Esophagus muscularis mucosa (tissue), 3 donors: ENCODE measurements around the gene MAML1.

Experiments
- POLR2A ChIP-seq: fragments of 450-650 bp; IDR thresholded peaks from one replicate; pipeline ENCODE4 v1.6.1; 2017; ENCODE audit warnings: antibody characterized with exemption, moderate library complexity, mild to moderate bottlenecking, low read depth
- POLR2AphosphoS5 ChIP-seq, 2 donors: sonication (generic); formaldehyde crosslinking; IDR thresholded peaks; one replicate each; pipeline ENCODE4 v1.6.1; 2017; ENCODE audit warnings: antibody characterized with exemption in 2 of 2
- TF ChIP-seq, protein P1 (sequence below), 3 experiments: fragments of 200-600 bp in 2 of 3; fragments of 450-650 bp in 1 of 3; sonication (generic) in 2 of 3; IDR thresholded peaks; one replicate each; pipeline ENCODE4 v1.5.1; 2017 to 2019; ENCODE audit warnings: antibody characterized with exemption in 3 of 3, mild to moderate bottlenecking in 2 of 3, moderate library complexity in 1 of 3

DNA sequence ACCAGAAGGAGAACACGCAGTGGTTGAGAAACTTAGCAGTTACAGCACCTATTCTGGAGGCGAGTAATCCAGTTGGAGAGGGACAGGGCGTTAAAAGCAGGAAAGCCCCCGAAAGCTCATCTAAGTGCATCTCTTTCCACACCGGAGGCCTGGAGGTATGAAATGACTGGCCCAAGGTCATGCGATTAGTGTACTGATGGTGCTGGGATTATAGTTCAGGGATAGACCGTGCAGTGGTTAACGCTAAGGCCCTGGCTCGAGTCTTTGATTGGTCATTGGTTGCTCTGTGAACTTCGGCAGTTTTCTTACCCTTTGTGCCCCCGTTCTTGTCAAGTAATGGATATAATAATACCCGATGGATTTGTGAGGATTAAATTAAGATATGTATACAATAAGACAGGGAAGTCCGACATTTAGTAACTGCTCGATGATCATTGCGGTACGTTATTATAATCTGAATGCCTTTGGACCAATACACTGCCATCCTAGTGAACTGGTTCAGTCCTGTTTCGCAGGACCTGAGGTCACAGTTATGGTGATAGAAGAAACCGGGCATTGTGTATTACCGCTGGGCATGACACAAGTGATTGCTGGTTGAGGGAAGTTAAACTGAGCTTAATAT lies 32.9 kb upstream of the MAML1 start:
- TF ChIP-seq, protein P1, sequence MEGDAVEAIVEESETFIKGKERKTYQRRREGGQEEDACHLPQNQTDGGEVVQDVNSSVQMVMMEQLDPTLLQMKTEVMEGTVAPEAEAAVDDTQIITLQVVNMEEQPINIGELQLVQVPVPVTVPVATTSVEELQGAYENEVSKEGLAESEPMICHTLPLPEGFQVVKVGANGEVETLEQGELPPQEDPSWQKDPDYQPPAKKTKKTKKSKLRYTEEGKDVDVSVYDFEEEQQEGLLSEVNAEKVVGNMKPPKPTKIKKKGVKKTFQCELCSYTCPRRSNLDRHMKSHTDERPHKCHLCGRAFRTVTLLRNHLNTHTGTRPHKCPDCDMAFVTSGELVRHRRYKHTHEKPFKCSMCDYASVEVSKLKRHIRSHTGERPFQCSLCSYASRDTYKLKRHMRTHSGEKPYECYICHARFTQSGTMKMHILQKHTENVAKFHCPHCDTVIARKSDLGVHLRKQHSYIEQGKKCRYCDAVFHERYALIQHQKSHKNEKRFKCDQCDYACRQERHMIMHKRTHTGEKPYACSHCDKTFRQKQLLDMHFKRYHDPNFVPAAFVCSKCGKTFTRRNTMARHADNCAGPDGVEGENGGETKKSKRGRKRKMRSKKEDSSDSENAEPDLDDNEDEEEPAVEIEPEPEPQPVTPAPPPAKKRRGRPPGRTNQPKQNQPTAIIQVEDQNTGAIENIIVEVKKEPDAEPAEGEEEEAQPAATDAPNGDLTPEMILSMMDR (IDR thresholded peaks at IDR 0.05): no peak
- TF ChIP-seq POLR2AphosphoS5 (IDR thresholded peaks at IDR 0.05): no peak
- TF ChIP-seq POLR2A: no peak
